Measurements from ENCODE around the gene FOXR1.
"Not testable (repeated sequence)": the region's sequence is repeated elsewhere in the genome, so short reads cannot be mapped to it uniquely, and the experiment has no call there.

FOXR1 gene

GRCh38 chr11:118980191-118980881, 8.8 kb downstream of the FOXR1 start:
- Histone ChIP-seq H3K36me3 (ENCODE audit: control insufficient read depth, low read length) (no peaks in the 10 kb centered on the region), H3F3A (ENCODE audit: control insufficient read depth, insufficient read depth) (no peaks in the 10 kb centered on the region), H3K4me2 (ENCODE audit: low read length) (no peak overlapping the region)

GRCh38 chr11:118984337-118984736, 12.8 kb downstream of the FOXR1 start:
- H3K27me3 ChIP-seq (ENCODE audit: control insufficient read depth, low read length); H3K4me3 ChIP-seq (ENCODE audit: low read length); H3K9me2 ChIP-seq (replicated peaks; ENCODE audit: control insufficient read depth, low read length); H3K4me1 ChIP-seq (ENCODE audit: control insufficient read depth, low read length); H4K20me1 ChIP-seq (ENCODE audit: control insufficient read depth, insufficient read depth, low read depth, low read length); H3K4me2 ChIP-seq (ENCODE audit: low read length); H3F3A ChIP-seq (ENCODE audit: control insufficient read depth, insufficient read depth); H3K79me2 ChIP-seq (ENCODE audit: control insufficient read depth, low read length); H3K36me3 ChIP-seq (ENCODE audit: control insufficient read depth, low read length); H3K27ac ChIP-seq (ENCODE audit: low read depth, low read length); H3K9me3 ChIP-seq (ENCODE audit: control insufficient read depth, insufficient read depth, low read length): not testable (repeated sequence)

More at GRCh38 chr11:118980191-118980881, 8.8 kb downstream of the FOXR1 start:
- H3K79me2 ChIP-seq (ENCODE audit: control insufficient read depth, low read length), result no peaks in the 10 kb centered on the region
- H3K27ac ChIP-seq (ENCODE audit: low read depth, low read length), result no peak overlapping the region
- H3K4me1 ChIP-seq (ENCODE audit: control insufficient read depth, low read length), result no peaks in the 10 kb centered on the region
- TF ChIP-seq EZH2phosphoT487 (IDR thresholded peaks at IDR 0.05; ENCODE audit: borderline replicate concordance, low read length), result no peak
- TF ChIP-seq CTCF (IDR thresholded peaks at IDR 0.05; ENCODE audit: low read depth, low read length, poor library complexity, severe bottlenecking), result no peak
- peaks cover 6% of the 10 kb centered on the region for H3K27me3 ChIP-seq (ENCODE audit: control insufficient read depth, low read length)
- no peaks in the 10 kb centered on the region for H3K9me3 ChIP-seq (ENCODE audit: control insufficient read depth, insufficient read depth, low read length)
- H4K20me1 ChIP-seq (ENCODE audit: control insufficient read depth, insufficient read depth, low read depth, low read length), result no peaks in the 10 kb centered on the region
- no peak overlapping the region for H3K4me3 ChIP-seq (ENCODE audit: low read length)
- no peaks in the 10 kb centered on the region for H3K9me2 ChIP-seq (replicated peaks; ENCODE audit: control insufficient read depth, low read length)

- H4K20me1 ChIP-seq (ENCODE audit: control insufficient read depth, insufficient read depth, low read depth, low read length), result no peaks in the 10 kb centered on the region
- no peak overlapping the region for H3K27ac ChIP-seq (ENCODE audit: low read depth, low read length)
- H3K36me3 ChIP-seq (ENCODE audit: control insufficient read depth, low read length), result no peaks in the 10 kb centered on the region
- H3K9me2 ChIP-seq (replicated peaks; ENCODE audit: control insufficient read depth, low read length), result no peaks in the 10 kb centered on the region
- H3K4me3 ChIP-seq (ENCODE audit: low read length), result no peak overlapping the region
- H3F3A ChIP-seq (ENCODE audit: control insufficient read depth, insufficient read depth), result no peaks in the 10 kb centered on the region
- H3K27me3 ChIP-seq (ENCODE audit: control insufficient read depth, low read length), result no peaks in the 10 kb centered on the region
- H3K79me2 ChIP-seq (ENCODE audit: control insufficient read depth, low read length), result no peaks in the 10 kb centered on the region
- TF ChIP-seq EZH2phosphoT487 (IDR thresholded peaks at IDR 0.05; ENCODE audit: borderline replicate concordance, low read length) (no peak), CTCF (IDR thresholded peaks at IDR 0.05; ENCODE audit: low read depth, low read length, poor library complexity, severe bottlenecking) (no peak)
- no peaks in the 10 kb centered on the region for H3K9me3 ChIP-seq (ENCODE audit: control insufficient read depth, insufficient read depth, low read length)
- H3K4me2 ChIP-seq (ENCODE audit: low read length), result no peak overlapping the region
- no peaks in the 10 kb centered on the region for H3K4me1 ChIP-seq (ENCODE audit: control insufficient read depth, low read length)
Measured at GRCh38 chr11:118984825-118985224, 13.3 kb downstream of the FOXR1 start.

- Histone ChIP-seq H3K27me3 (ENCODE audit: control insufficient read depth, low read length) (no peaks in the 10 kb centered on the region), H3K4me2 (ENCODE audit: low read length) (no peak overlapping the region)
Measured at GRCh38 chr11:118988280-118988679, 16.7 kb downstream of the FOXR1 start.

GRCh38 chr11:118991486-118992038, 20.0 kb downstream of the FOXR1 start:
- not testable (repeated sequence) for H3K9me2 ChIP-seq (replicated peaks; ENCODE audit: control insufficient read depth, low read length); H4K20me1 ChIP-seq (ENCODE audit: control insufficient read depth, insufficient read depth, low read depth, low read length); H3K4me2 ChIP-seq (ENCODE audit: low read length); H3K27me3 ChIP-seq (ENCODE audit: control insufficient read depth, low read length); H3K9me3 ChIP-seq (ENCODE audit: control insufficient read depth, insufficient read depth, low read length); H3K27ac ChIP-seq (ENCODE audit: low read depth, low read length); H3F3A ChIP-seq (ENCODE audit: control insufficient read depth, insufficient read depth); H3K4me1 ChIP-seq (ENCODE audit: control insufficient read depth, low read length); H3K4me3 ChIP-seq (ENCODE audit: low read length)
- peaks cover 16% of the 10 kb centered on the region for H3K79me2 ChIP-seq (ENCODE audit: control insufficient read depth, low read length)
- H3K36me3 ChIP-seq (ENCODE audit: control insufficient read depth, low read length), result peaks cover 12% of the 10 kb centered on the region

More at GRCh38 chr11:118988280-118988679, 16.7 kb downstream of the FOXR1 start:
- no peak overlapping the region for H3K27ac ChIP-seq (ENCODE audit: low read depth, low read length)
- no peaks in the 10 kb centered on the region for H3K36me3 ChIP-seq (ENCODE audit: control insufficient read depth, low read length)
- no peaks in the 10 kb centered on the region for H3K4me1 ChIP-seq (ENCODE audit: control insufficient read depth, low read length)
- H3K79me2 ChIP-seq (ENCODE audit: control insufficient read depth, low read length), result no peaks in the 10 kb centered on the region
- TF ChIP-seq CTCF (IDR thresholded peaks at IDR 0.05; ENCODE audit: low read depth, low read length, poor library complexity, severe bottlenecking) (no peak), EZH2phosphoT487 (IDR thresholded peaks at IDR 0.05; ENCODE audit: borderline replicate concordance, low read length) (no peak)
- no peak overlapping the region for H3K4me3 ChIP-seq (ENCODE audit: low read length)
- no peaks in the 10 kb centered on the region for H4K20me1 ChIP-seq (ENCODE audit: control insufficient read depth, insufficient read depth, low read depth, low read length)
- H3F3A ChIP-seq (ENCODE audit: control insufficient read depth, insufficient read depth), result 0 out of 2 replicates have a peak, but pooled peaks cover 5% of the 10 kb centered on the region
- no peaks in the 10 kb centered on the region for H3K9me3 ChIP-seq (ENCODE audit: control insufficient read depth, insufficient read depth, low read length)
- no peaks in the 10 kb centered on the region for H3K9me2 ChIP-seq (replicated peaks; ENCODE audit: control insufficient read depth, low read length)
